Measurements from ENCODE around the gene LARGE1.

LARGE1 gene

GRCh38 chr22:33920197-33920540, at the start of gene LARGE1:
TSS of gene LARGE1 (minus strand) at chr22:33920476.
- peak; percentile 76 for DNase-seq (ENCODE audit: low spot score)

- DNase-seq (ENCODE audit: low spot score), result no peak
Observed at GRCh38 chr22:33969045-33969444, 48.8 kb upstream of the LARGE1 start.

- DNase-seq (ENCODE audit: low spot score), result no peak
Observed at GRCh38 chr22:33964121-33964520, 43.8 kb upstream of the LARGE1 start.

- DNase-seq (ENCODE audit: low spot score), result no peak
Observed at GRCh38 chr22:33962409-33962808, 42.1 kb upstream of the LARGE1 start.

- no peak for DNase-seq (ENCODE audit: low spot score)
Observed at GRCh38 chr22:33958741-33959140, 38.5 kb upstream of the LARGE1 start.

- DNase-seq (ENCODE audit: low spot score), result no peak
Observed at GRCh38 chr22:33957086-33957485, 36.8 kb upstream of the LARGE1 start.

- no peak for DNase-seq (ENCODE audit: low spot score)
Observed at GRCh38 chr22:33952776-33953175, 32.5 kb upstream of the LARGE1 start.

- DNase-seq (ENCODE audit: low spot score), result no peak
Observed at GRCh38 chr22:33940741-33941140, 20.5 kb upstream of the LARGE1 start.

GRCh38 chr22:33932997-33933396, 12.7 kb upstream of the LARGE1 start:
- DNase-seq (ENCODE audit: low spot score), result peak; percentile 30

- DNase-seq (ENCODE audit: low spot score), result no peak
Observed at GRCh38 chr22:33931406-33931805, 11.1 kb upstream of the LARGE1 start.

- no peak for DNase-seq (ENCODE audit: low spot score)
Observed at GRCh38 chr22:33927752-33928151, 7.5 kb upstream of the LARGE1 start.

- DNase-seq (ENCODE audit: low spot score), result no peak
Observed at GRCh38 chr22:33925194-33925593, 4.9 kb upstream of the LARGE1 start.

GRCh38 chr22:33923660-33924246, 3.5 kb upstream of the LARGE1 start:
- DNase-seq (ENCODE audit: low spot score), result peak; percentile 60

- peak; percentile 12 for DNase-seq (ENCODE audit: low spot score)
Observed at GRCh38 chr22:33923033-33923432, 2.8 kb upstream of the LARGE1 start.

- peak; percentile 27 for DNase-seq (ENCODE audit: low spot score)
Observed at GRCh38 chr22:33922349-33922681, 2.0 kb upstream of the LARGE1 start.

- peak; percentile 74 for DNase-seq (ENCODE audit: low spot score)
Observed at GRCh38 chr22:33921525-33922348, 1.5 kb upstream of the LARGE1 start.

- DNase-seq (ENCODE audit: low spot score), result peak; percentile 98
Observed at GRCh38 chr22:33920927-33921524, 750 bp upstream of the LARGE1 start.

GRCh38 chr22:33919391-33920196, 682 bp downstream of the LARGE1 start:
- peak; percentile 19 for DNase-seq (ENCODE audit: low spot score)

GRCh38 chr22:33918676-33919365, 1.5 kb downstream of the LARGE1 start:
- DNase-seq (ENCODE audit: low spot score), result no peak

- peak; percentile 21 for DNase-seq (ENCODE audit: low spot score)
Observed at GRCh38 chr22:33917744-33918406, 2.4 kb downstream of the LARGE1 start.

GRCh38 chr22:33914699-33915098, 5.6 kb downstream of the LARGE1 start:
- DNase-seq (ENCODE audit: low spot score), result no peak
